GM10266 (cell line): ENCODE results near the gene CLNK.

Experiments
- DNase-seq: peaks from one replicate; pipeline ENCODE4 v3.0.0; 2012; ENCODE audit errors: extremely low spot score
- TF ChIP-seq, protein P1 (sequence below): IDR thresholded peaks from 2 replicates; pipeline ENCODE4 v1.5.1; 2012; ENCODE audit warnings: mild to moderate bottlenecking, low read depth; ENCODE audit not compliant: control insufficient read depth, insufficient read depth; ENCODE audit errors: missing control alignments

Gene CLNK

GRCh38 chr4:10703156-10703555 lies 18.6 kb upstream of the CLNK start:
- TF ChIP-seq, protein P1, sequence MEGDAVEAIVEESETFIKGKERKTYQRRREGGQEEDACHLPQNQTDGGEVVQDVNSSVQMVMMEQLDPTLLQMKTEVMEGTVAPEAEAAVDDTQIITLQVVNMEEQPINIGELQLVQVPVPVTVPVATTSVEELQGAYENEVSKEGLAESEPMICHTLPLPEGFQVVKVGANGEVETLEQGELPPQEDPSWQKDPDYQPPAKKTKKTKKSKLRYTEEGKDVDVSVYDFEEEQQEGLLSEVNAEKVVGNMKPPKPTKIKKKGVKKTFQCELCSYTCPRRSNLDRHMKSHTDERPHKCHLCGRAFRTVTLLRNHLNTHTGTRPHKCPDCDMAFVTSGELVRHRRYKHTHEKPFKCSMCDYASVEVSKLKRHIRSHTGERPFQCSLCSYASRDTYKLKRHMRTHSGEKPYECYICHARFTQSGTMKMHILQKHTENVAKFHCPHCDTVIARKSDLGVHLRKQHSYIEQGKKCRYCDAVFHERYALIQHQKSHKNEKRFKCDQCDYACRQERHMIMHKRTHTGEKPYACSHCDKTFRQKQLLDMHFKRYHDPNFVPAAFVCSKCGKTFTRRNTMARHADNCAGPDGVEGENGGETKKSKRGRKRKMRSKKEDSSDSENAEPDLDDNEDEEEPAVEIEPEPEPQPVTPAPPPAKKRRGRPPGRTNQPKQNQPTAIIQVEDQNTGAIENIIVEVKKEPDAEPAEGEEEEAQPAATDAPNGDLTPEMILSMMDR: no peak
- no peak for DNase-seq

DNA sequence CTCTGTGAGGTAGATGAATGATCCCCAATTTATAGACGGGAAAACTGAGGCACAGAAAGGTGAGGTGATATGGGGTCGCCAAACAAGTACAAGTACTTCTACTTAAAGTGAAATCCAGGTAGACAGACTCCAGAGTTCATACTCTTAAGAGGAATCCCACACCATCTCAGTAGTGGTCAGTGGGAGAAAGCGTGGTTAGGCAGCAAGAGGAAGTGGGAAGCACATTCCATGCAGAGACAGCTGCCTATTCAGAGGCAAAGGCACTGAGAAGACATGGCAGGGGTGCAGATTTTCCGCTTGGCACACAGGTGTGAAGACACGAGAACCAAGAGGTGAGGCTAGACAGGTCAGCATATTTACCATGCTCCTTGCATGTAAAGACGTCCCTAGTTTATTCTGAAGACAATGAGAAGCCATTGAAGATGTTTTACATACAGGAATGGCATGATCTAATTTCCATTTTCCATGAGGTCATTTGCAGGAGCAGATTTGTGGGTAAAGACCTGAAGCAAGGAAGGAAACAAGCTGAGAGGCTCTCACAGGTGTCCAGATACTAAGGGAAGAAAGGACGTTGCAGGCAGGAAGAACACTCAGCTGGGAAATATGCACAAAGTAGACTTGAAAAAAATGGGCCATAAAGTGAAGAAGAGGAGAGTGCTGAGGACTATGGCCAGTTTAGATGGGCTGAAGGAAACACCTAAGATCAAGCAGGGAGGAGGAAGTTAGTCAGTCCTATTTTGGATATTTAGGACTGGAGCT lies 17.3 kb upstream of the CLNK start:
- no peak for DNase-seq
- TF ChIP-seq, protein P1: no peak

DNA sequence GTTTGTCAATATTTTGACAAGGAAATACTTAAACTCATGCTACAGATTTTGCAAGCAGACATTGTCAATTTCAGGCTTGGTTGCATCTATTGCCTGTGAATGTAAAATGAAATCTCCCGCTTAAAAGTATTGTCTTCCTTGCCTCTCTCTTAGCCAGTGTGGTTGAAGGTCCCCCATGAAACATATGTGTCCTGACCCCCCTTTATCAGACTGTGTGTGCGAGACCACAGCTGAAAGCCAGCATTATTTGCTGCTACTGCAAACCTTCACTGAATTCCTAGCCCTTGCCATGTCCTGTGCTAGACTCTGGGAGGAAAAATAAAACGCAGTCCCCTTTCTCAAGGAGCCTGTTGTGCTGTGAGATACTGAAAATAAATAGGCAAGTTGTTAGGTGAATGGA lies 16.6 kb upstream of the CLNK start:
- TF ChIP-seq, protein P1: no peak
- DNase-seq: no peak

DNA sequence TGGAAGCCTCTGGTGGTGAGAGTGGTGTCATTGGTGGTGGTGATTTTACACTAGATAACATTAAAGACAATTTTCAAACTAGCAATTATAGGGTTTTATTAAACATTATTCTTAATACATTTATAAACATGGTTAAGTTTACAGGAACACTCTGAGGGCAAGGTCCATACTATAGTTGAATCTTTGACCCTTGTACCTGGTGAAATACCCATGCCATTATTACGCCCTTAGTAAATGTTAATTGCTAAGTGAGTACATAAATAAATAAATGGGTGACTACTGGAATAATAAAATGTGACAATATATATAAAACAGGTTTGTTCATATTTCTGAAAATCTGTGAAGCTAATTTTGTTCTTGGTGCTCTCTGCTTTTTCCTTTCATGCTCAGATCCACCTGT lies 13.6 kb upstream of the CLNK start:
- DNase-seq: no peak
- TF ChIP-seq, protein P1: no peak

DNA sequence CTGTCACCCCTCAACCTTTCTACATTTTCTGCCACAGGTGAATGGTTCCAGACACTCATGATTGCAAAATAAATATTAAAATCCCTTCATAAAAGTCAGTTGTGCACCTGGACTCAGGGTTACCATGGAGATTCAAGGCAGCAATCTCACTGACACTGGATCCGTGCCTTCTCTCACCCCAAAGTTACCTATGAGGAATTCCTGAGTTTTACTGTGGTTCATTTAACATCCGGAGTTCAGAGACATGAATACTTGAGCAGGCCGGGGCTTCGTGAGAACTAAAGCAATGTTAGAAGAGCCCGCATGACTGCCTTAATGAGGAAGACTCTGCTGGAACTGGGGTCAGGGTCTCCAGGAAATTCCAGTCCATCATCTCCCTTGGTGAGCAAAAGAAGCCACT lies 12.5 kb upstream of the CLNK start:
- no peak for DNase-seq

GRCh38 chr4:10696253-10696652 lies 11.7 kb upstream of the CLNK start:
- DNase-seq: no peak
- TF ChIP-seq, protein P1: no peak

More for the DNA sequence above, 12.5 kb upstream of the CLNK start:
- TF ChIP-seq, protein P1: no peak

- TF ChIP-seq, protein P1: no peak
- DNase-seq: no peak
Measured at GRCh38 chr4:10694828-10695209, 10.3 kb upstream of the CLNK start.
